ENCODE data around the gene CEP164. TPM values are rescaled to one million over a fixed set of nuclear protein-coding genes. Genes with fewer than 3 reads are reported as not detected.

Gene CEP164
- total and polyA plus RNA-seq, 2 of the 8 experiments (the other 6 are each of a cell fraction or from before 2014, with no cell fraction given): 8.4 to 20.8 TPM

- H3K14ac ChIP-seq (ENCODE audit: insufficient read length): no peak overlapping the region
- no peak overlapping the region for H2BK20ac ChIP-seq (ENCODE audit: low read length)
- H3K4me3 ChIP-seq (ENCODE audit: extremely low read depth in 1 of 4, insufficient read depth in 2 of 4, low read depth in 3 of 4, low read length in 4 of 4): peak overlapping the region in 3 of 4 experiments; percentile 46 to 78 (median 68); a peak in 5 of 8 replicates
- no peak overlapping the region for H2BK12ac ChIP-seq (ENCODE audit: low read depth, low read length)
- H2BK15ac ChIP-seq (ENCODE audit: low read length): no peak overlapping the region
- peaks cover 0 to 1% of the 10 kb centered on the region in 2 experiments for H4K20me1 ChIP-seq (replicated peaks in 1 of 2; ENCODE audit: control insufficient read depth in 1 of 2, insufficient read depth in 2 of 2, low read length in 2 of 2)
- H3K79me1 ChIP-seq (ENCODE audit: low read depth, low read length): no peaks in the 10 kb centered on the region
- no peak overlapping the region for H3K27ac ChIP-seq (ENCODE audit: low read depth, low read length)
- no peak for FAIRE-seq
- no peaks in the 10 kb centered on the region for H3K9me3 ChIP-seq (ENCODE audit: insufficient read depth in 2 of 2, low read depth in 1 of 2, low read length in 1 of 2)
- WGBS, 2 experiments (ENCODE audit: extremely low coverage in 1 of 2, insufficient coverage in 1 of 2, insufficient read length in 1 of 2, insufficient replicate concordance in 2 of 2, low coverage in 1 of 2, low lambda C conversion rate in 2 of 2, missing lambda C conversion rate in 1 of 2): 93% methylated on average over 3 of the region's 10 CpGs; no CpG with 5 or more reads in 1 of the 2 experiments
- peaks cover 5 to 10% (median 8%) of the 10 kb centered on the region in 4 experiments for H3K4me1 ChIP-seq (replicated peaks in 1 of 4; ENCODE audit: control insufficient read depth in 3 of 4, insufficient read depth in 4 of 4, low read length in 3 of 4)
- no peak overlapping the region for H2AFZ ChIP-seq (ENCODE audit: low read length)
- H3K18ac ChIP-seq (ENCODE audit: extremely low read depth, low read length): no peak overlapping the region
- no peaks in the 10 kb centered on the region for H3K79me2 ChIP-seq (ENCODE audit: control insufficient read depth in 1 of 2, insufficient read depth in 2 of 2, low read length in 2 of 2)
- TF ChIP-seq SIX5 (IDR thresholded peaks at IDR 0.05; ENCODE audit: low read depth, low read length) (no peak), ATF3 (IDR thresholded peaks at IDR 0.05; ENCODE audit: insufficient read depth, low read depth, low read length) (no peak), TAF7 (optimal IDR thresholded peaks at IDR 0.05; ENCODE audit: borderline replicate concordance, low read depth, low read length) (no peak), CTCF (IDR thresholded peaks at IDR 0.05; ENCODE audit: control extremely low read depth in 1 of 3, insufficient read depth in 1 of 3, low read depth in 1 of 3, low read length in 3 of 3) (no peak)
- H3K23ac ChIP-seq (ENCODE audit: insufficient read length): no peak overlapping the region
- peak overlapping the region; percentile 53; the same call in 1 of the 2 replicates for H4K8ac ChIP-seq (ENCODE audit: extremely low read depth, insufficient read depth, low read length)
- H3K4me2 ChIP-seq (ENCODE audit: insufficient read depth in 1 of 2, low read depth in 2 of 2, low read length in 2 of 2): peak overlapping the region; percentile 57 to 70
- H2BK120ac ChIP-seq (replicated peaks; ENCODE audit: low read depth, low read length): no peak overlapping the region
- no peak overlapping the region; a peak in 1 of 7 replicates for H3K9ac ChIP-seq (replicated peaks in 1 of 4; ENCODE audit: extremely low read depth in 1 of 4, low read depth in 3 of 4, low read length in 3 of 4)
- H2AK5ac ChIP-seq (ENCODE audit: low read depth, low read length): no peak overlapping the region
- peaks cover 10% of the 10 kb centered on the region; the same call in 1 of the 2 replicates for H3K23me2 ChIP-seq (ENCODE audit: low read depth, low read length)
- no peak overlapping the region for H4K91ac ChIP-seq (replicated peaks; ENCODE audit: insufficient read length, low read length)
- no peak overlapping the region for H4K5ac ChIP-seq (ENCODE audit: insufficient read length, low read depth, low read length)
- DNase-seq (ENCODE audit: low read depth in 1 of 2, low spot score in 2 of 2): no peak
- H3K56ac ChIP-seq (replicated peaks; ENCODE audit: insufficient read length, low read depth, low read length): no peak overlapping the region
- H3K4ac ChIP-seq (replicated peaks; ENCODE audit: insufficient read length, low read depth, low read length): no peak overlapping the region
- no peaks in the 10 kb centered on the region for H3K36me3 ChIP-seq (ENCODE audit: control insufficient read depth in 2 of 4, insufficient read depth in 4 of 4, low read length in 3 of 4)
- POLR2A ChIA-PET (ENCODE audit: partially characterized antibody): interaction anchor here (1.3 to 2.0 kb wide), 5 partner anchors 8 to 17 kb away, joined by 3 to 6 read pairs (median 5); partner anchors contain the start of gene CEP164
- H2BK5ac ChIP-seq (ENCODE audit: low read depth, low read length): no peak overlapping the region
- peaks cover 0 to 7% (median 2%) of the 10 kb centered on the region in 4 experiments; a peak in 5 of 7 replicates for H3K27me3 ChIP-seq (replicated peaks in 1 of 4; ENCODE audit: control insufficient read depth in 3 of 4, extremely low read depth in 1 of 4, insufficient read depth in 3 of 4, low read length in 3 of 4)
- CTCF ChIA-PET (ENCODE audit: partially characterized antibody): interaction anchor here (1.0 to 1.9 kb wide), 3 partner anchors 9 to 299 kb away, joined by 3 to 7 read pairs (median 6); no protein-coding TSS in a partner anchor
These were observed 12.8 kb upstream of the CEP164 start for GRCh38 chr11:117314840-117315239.
